Activated CD8-positive, alpha-beta memory T cell treated with anti-CD3 and anti-CD28 coated beads, Interleukin-2, amount 50 U/mL, for 48 hours (primary cell): ENCODE results near the gene ING2.
A peak's percentile ranks its signal among the peaks of the same experiment; 100 is the strongest.
"Not testable (repeated sequence)": the region's sequence is repeated elsewhere in the genome, so short reads cannot be mapped to it uniquely, and the experiment has no call there.

Experiments used
- DNase-seq: peaks from one replicate; pipeline ENCODE4 v3.0.0-alpha.2; 2020

Gene ING2, protein sequence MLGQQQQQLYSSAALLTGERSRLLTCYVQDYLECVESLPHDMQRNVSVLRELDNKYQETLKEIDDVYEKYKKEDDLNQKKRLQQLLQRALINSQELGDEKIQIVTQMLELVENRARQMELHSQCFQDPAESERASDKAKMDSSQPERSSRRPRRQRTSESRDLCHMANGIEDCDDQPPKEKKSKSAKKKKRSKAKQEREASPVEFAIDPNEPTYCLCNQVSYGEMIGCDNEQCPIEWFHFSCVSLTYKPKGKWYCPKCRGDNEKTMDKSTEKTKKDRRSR

DNA sequence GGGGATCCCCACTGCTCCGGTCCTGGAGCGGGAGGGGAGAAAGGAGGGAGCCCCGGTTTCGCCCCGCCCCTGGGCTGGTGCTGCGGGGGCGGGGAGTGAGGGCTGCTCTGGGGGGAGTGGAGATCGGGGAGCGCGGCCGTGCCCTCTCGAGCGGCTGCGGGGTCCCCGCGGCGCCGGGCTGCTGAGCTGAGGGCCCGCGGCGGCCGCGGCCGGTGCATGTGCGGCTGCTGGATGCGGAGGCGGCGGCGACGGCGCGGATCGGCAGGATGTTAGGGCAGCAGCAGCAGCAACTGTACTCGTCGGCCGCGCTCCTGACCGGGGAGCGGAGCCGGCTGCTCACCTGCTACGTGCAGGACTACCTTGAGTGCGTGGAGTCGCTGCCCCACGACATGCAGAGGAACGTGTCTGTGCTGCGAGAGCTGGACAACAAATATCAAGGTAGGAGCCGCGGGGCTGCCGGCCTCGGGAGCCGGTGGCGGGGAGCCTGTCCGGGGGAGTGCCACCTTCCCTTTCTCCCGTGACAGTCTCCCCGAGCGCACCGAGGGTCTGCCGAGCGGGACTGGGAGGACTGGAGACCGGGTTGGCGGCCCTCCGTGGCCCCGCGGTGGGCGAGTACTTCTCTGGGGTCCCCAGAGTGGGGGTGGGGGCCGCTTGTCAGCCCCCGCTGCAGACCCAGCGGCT, at the start of gene ING2:
TSS of gene ING2 (plus strand) at position 129 of the 681 bp plus-strand sequence. CDS start at position 267, 138 bp downstream.
- DNase-seq: no peak

DNA sequence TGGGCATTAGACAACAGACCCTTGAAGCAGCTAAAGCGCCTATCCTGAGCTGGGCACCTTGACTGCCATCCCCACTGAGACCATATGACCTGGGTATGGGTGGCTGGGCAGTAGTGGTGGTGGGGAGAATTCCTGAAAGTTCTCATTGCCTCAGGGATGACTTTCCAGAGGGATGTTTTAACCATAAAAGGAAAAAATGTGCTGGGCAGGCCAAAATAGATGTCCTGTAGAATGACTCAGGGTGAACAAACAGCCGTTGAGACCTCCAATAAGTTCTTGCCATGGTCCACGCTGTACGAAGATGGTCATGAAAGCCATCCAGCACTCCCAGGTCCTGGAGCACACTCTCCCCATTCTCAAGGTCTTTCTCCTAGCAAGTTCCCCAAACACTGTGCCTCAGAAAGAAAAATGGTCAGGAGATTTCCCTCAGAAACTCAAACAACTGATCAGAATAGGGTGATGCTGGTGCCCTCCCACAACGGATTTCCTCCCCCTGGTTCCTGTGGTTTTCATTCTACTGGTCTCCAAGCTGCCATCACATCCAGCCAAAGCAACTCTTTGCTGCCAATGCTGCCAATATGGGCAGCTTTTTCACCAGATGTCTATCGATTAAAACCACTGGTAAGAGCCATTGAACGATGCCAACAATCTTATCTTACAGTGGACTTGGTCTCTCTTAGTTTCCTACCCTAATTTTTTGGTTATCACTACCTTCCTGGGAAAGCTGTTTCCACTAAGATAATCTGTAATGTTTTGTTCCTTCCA, 49.2 kb upstream of the ING2 start:
- DNase-seq: no peak

GRCh38 chr4:183458005-183458404, 46.9 kb upstream of the ING2 start:
- DNase-seq: no peak

- not testable (repeated sequence) for DNase-seq
Measured at GRCh38 chr4:183463903-183464619, 40.8 kb upstream of the ING2 start.

GRCh38 chr4:183465879-183466278, 39.0 kb upstream of the ING2 start:
- not testable (repeated sequence) for DNase-seq

DNA sequence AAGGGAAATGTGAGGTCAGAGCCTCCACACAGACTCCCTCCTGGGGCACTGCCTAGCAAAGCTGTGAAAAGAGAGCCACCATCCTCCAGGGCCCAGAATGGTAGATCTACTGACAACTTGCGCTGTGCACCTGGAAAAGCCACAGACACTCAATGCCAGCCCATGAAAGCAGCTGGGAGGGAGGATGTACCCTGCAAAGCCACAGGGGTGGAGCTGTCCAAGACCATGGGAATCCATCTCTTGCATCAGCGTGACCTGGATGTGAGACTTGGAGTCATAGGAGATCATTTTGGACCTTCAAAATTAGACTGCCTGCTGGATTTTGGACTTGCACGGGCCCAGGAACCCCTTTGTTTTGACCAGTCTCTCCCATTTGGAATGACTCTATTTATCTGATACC, 37.6 kb upstream of the ING2 start:
- no peak for DNase-seq

DNA sequence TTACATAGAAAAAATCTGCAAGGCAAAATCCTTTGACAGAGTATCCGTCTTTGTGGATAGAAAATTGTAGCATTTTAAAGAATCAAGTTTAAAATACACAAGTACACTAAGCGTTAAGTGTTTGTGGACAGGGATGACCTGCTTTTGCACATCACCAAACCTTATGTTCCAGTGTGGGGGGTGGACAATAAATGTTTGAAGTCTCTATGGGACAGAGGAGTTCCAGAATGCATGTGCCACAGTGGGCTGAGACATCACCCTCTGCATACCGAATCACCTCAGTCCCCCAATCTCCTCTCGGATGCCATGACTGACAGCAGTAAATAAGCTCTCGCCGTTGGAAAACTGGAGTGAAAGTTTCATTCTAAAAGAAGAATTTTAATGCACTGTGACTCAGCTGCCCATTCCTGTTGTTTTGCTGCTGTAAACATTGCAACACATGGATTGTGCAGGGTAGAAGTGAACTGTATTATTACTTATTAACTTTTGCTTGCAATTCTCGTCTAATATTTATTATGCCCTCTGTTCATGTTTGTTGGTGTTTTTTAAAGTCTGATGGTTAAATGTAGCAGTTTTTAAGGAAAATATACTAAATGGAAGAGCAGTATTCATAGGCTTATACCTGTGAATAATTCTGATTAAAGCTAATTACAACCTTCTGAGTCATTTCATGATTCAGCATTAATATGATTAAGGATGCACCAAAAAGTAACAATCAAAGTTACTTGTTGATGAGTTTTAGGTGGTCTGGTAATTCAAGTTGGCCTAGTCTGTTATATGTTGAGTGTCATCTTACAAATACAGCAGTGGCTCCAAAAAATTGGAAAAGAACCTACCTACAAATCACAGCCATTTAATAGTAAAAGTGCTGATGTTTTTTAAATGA, 36.4 kb upstream of the ING2 start:
- no peak for DNase-seq

GRCh38 chr4:183469285-183469684, 35.6 kb upstream of the ING2 start:
- no peak for DNase-seq

DNA sequence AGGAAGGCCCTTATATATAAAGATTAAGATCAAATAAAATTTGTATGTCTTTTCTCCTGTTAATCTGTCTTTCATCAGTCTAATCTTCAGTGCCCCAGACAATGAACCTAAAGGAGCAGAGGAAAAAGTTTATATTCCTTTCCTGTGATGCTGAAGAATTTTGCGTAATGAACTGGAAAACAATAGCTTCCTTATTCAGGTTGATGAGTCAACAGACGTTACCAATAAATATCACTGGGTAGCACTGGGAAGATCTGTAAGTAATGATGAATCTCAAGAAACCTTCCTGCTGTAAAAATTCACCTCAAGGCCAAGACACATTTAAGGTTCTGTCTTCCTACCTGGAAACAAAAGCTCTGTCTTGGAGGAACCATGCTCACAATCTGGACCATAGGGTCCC, 34.9 kb upstream of the ING2 start:
- no peak for DNase-seq

DNA sequence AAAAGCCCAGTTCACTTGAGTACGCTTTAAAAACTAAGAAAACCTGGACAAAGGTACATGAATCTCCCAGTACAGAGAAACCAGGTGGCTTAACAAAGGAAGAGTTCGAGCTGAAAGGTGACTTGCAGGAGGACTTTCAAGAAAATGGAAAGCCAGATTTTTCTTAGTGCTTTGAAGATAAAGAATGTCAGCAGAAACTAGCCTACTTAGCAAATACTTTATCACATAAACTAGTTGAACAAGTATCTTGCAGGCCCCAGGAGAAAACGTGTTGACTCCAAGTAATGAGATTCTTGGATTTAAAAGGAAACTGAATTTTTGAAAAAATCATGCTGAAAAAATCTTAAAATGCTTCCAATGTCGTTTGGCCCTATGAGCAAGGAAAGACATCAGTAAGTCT, 34.0 kb upstream of the ING2 start:
- DNase-seq: no peak

DNA sequence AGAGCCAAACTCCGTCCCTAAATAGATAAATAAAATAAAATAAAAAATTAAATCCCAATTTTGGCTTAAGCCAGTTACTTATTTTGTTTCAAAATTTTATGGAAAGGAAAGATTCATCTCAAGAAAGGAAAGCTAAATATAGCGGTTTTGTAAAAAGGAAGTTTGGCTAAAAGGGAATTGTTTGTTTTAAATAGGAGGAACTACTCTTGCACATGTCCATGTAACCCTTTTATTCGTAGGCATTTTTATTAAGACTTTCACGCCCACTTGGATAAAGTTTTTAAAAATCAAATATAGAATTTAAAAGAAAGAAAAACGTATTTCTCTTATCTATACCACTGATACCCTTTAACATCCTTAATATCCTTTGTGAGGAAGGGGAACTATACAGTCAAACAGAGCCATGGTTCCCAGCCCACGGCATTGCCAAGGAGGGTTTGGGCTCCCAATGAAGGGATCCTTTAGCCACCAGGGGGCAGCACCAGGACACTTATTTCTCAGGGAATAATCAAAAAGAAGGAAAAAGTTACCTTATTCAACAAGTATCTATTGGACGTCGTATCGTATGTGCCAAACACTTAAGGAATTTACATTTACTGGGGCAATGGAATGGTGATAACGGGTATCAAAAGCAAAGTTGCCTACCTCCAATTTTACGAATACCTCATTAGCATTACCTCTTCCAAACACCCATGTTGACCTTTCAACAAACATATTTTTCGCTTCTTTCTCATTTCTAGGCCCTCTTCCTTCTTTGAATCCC, 32.7 kb upstream of the ING2 start:
- peak; percentile 94 for DNase-seq

GRCh38 chr4:183478123-183478522, 26.7 kb upstream of the ING2 start:
- DNase-seq: no peak

DNA sequence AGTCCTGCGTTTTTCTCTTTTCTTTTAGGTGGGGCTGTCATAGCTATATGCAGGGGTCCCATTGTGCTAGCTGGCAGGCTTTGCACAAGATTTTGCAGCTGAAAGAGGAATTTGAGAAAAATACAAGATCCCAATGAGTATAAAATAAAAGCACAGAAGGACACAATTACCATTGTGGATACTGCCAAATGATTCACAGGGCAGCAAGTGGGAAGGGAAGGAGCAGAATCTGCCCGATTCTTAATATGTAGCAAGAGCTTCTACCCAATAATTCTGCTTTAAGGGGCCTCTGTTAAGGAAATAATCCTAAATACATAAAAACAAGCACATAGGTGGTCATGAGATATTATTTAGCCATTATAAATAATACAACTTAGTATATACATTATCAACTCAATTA, 25.9 kb upstream of the ING2 start:
- DNase-seq: no peak

DNA sequence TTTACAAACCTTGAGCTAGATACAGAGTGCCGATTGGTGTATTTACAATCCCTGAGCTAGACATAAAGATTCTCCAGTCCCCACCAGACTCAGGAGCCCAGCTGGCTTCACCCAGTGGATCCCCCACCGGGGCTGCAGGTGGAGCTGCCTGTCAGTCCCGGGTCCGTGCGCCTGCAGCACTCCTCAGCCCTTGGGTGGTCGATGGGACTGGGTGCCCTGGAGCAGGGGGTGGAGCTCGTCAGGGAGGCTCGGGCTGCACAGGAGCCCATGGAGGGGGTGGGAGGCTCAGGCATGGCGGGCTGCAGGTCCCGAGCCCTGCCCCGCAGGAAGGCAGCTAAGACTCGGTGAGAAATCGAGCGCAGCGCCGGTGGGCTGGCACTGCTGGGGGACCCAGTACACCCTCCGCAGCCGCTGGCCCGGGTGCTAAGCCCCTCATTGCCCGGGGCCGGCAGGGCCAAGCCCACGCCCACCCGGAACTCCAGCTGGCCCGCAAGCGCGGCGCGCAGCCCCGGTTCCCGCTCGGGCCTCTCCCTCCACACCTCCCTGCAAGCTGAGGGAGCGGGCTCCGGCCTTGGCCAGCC, 22.3 kb upstream of the ING2 start:
- DNase-seq: not testable (repeated sequence)

DNA sequence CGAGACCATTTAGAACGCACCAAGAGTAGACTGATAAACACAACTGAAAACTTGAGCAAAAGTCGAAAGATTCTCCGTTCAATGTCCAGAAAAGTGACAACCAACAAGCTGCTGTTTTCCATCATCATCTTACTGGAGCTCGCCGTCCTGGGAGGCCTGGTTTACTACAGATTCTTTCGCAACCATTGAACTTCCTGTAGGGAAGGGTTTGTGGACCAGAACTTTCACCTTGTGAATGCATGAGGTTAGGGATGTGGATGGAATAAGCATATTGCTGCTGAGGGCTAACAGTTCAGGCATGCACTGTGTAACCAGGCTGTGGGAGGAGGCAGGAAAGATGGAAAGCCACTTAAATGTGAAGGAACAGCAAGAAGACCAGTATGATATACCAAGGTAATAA, 20.9 kb upstream of the ING2 start:
- DNase-seq: no peak

GRCh38 chr4:183485411-183486160, 19.3 kb upstream of the ING2 start:
- DNase-seq: no peak

GRCh38 chr4:183492791-183493222, 12.1 kb upstream of the ING2 start:
- DNase-seq: no peak

DNA sequence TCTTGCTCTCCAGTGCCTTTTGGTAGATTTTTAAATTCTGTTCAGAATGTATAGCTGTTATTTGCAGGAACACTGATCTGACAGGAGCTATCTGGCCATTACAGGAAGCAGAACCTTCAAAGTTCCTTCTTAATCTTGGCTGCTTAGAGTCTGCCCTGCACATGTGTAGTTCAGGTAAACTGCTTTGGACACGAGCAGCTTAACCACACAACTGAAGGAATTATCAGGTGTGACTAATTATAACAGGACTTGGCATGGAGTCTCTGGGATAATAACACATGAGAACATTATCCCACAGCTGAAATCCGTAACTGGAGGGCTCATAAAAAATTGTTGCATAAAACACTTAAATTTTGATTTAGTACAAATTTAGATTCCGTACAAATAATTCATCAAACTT, 11.6 kb upstream of the ING2 start:
- no peak for DNase-seq

GRCh38 chr4:183495184-183495583, 9.7 kb upstream of the ING2 start:
- DNase-seq: no peak

- no peak for DNase-seq
Measured at GRCh38 chr4:183499389-183499788, 5.5 kb upstream of the ING2 start.
